MM.1S (cell line): ENCODE results near the gene CRADD.

Source experiments
- CTCF ChIP-seq: fragments of 300-600 bp; sonication (generic); IDR thresholded peaks from 2 replicates; pipeline ENCODE4 v1.5.1; 2016; ENCODE audit warnings: antibody characterized with exemption, low read length, mixed read lengths
- EZH2 ChIP-seq: fragments of 300-600 bp; sonication (generic); optimal IDR thresholded peaks from 2 replicates; pipeline ENCODE3; 2017; ENCODE audit warnings: low read depth, mild to moderate bottlenecking, antibody characterized with exemption, low read length, mixed read lengths
- EZH2phosphoT487 ChIP-seq: fragments of 300-600 bp; sonication (generic); IDR thresholded peaks from 2 replicates; pipeline ENCODE4 v1.6.1; 2018; ENCODE audit warnings: antibody characterized with exemption, low read length

- TF ChIP-seq CTCF (no peak), EZH2phosphoT487 (no peak), EZH2 (no peak)
These were observed 170.6 kb downstream of the CRADD start for GRCh38 chr12:93847517-93848474.
